ENCODE results near the gene AMDHD2.
"Not testable (repeated sequence)": the region's sequence is repeated elsewhere in the genome, so short reads cannot be mapped to it uniquely, and the experiment has no call there.

AMDHD2 gene

GRCh38 chr16:2520097-2520783 is at the start of gene AMDHD2:
TSS of gene AMDHD2 (plus strand) at chr16:2520371. CDS start at chr16:2520459, 88 bp downstream.
- peak; percentile 96 for DNase-seq

GRCh38 chr16:2470603-2471015 is 49.6 kb upstream of the AMDHD2 start:
- peak; percentile 44 for DNase-seq

GRCh38 chr16:2471016-2471652 is 49.0 kb upstream of the AMDHD2 start, which contains the start of gene NTN3:
TSS of gene NTN3 (plus strand) at chr16:2471297. CDS start at chr16:2471702, 405 bp downstream.
- peak; percentile 49 for DNase-seq

GRCh38 chr16:2471653-2472487 is 48.3 kb upstream of the AMDHD2 start:
- DNase-seq, result peak; percentile 38

- DNase-seq, result no peak
Measured at GRCh38 chr16:2472488-2472864, 47.7 kb upstream of the AMDHD2 start.

- DNase-seq, result no peak
Measured at GRCh38 chr16:2472885-2473445, 47.2 kb upstream of the AMDHD2 start.

- peak; percentile 40 for DNase-seq
Measured at GRCh38 chr16:2473446-2473926, 46.7 kb upstream of the AMDHD2 start.

GRCh38 chr16:2473999-2474876 is 45.9 kb upstream of the AMDHD2 start:
- peak; percentile 80 for DNase-seq

- peak; percentile 95 for DNase-seq
Measured at GRCh38 chr16:2474877-2475412, 45.2 kb upstream of the AMDHD2 start, which contains the start of gene TBC1D24. TSS of gene TBC1D24 (plus strand) at chr16:2475127. CDS start at chr16:2496149, 21,022 bp downstream.

GRCh38 chr16:2475413-2476344 is 44.5 kb upstream of the AMDHD2 start:
- peak; percentile 75 for DNase-seq

- no peak for DNase-seq
Measured at GRCh38 chr16:2476345-2476720, 43.8 kb upstream of the AMDHD2 start.

GRCh38 chr16:2476741-2477140 is 43.4 kb upstream of the AMDHD2 start:
- no peak for DNase-seq

- DNase-seq, result no peak
Measured at GRCh38 chr16:2477327-2477726, 42.8 kb upstream of the AMDHD2 start.

GRCh38 chr16:2478279-2478678 is 41.9 kb upstream of the AMDHD2 start:
- DNase-seq, result peak; percentile 66

- DNase-seq, result not testable (repeated sequence)
Measured at GRCh38 chr16:2479996-2480395, 40.2 kb upstream of the AMDHD2 start.

GRCh38 chr16:2480948-2481347 is 39.2 kb upstream of the AMDHD2 start:
- no peak for DNase-seq

- DNase-seq, result no peak
Measured at GRCh38 chr16:2481676-2482075, 38.5 kb upstream of the AMDHD2 start.

- DNase-seq, result no peak
Measured at GRCh38 chr16:2482249-2482648, 37.9 kb upstream of the AMDHD2 start.

GRCh38 chr16:2482708-2483534 is 37.2 kb upstream of the AMDHD2 start:
- DNase-seq, result no peak
